PC-9 (cell line): ENCODE measurements around the gene SBF2.

Source experiments
- EZH2 ChIP-seq: fragments of 200-600 bp; sonication (generic); IDR thresholded peaks from 2 replicates; pipeline ENCODE4 v1.8.0; 2017; ENCODE audit warnings: antibody characterized with exemption, low read depth
- TF ChIP-seq, protein P1 (sequence below): fragments of 200-600 bp; sonication (generic); conservative IDR thresholded peaks from 2 replicates; pipeline ENCODE4 v1.6.1; 2017; ENCODE audit warnings: mixed run types, antibody characterized with exemption, mild to moderate bottlenecking, moderate library complexity

DNA sequence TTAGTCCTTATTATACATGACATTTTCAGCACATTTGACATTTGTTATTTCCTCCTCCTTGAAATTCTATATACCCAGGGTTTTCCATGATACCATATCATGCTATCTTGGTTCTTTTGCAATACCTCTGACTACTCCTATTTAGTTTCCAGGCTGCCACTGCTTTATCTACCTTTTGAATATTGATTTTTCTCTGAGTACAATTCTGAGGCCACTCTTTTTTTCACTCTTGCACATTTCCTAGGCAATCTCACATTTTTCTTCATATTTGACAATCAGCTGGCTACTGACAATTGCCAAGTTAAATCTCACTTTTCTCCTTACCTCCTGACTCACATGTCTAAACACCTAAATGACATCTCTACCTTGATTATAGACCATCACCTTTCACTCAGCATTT lies 11.9 kb downstream of the SBF2 start:
- TF ChIP-seq, protein P1, sequence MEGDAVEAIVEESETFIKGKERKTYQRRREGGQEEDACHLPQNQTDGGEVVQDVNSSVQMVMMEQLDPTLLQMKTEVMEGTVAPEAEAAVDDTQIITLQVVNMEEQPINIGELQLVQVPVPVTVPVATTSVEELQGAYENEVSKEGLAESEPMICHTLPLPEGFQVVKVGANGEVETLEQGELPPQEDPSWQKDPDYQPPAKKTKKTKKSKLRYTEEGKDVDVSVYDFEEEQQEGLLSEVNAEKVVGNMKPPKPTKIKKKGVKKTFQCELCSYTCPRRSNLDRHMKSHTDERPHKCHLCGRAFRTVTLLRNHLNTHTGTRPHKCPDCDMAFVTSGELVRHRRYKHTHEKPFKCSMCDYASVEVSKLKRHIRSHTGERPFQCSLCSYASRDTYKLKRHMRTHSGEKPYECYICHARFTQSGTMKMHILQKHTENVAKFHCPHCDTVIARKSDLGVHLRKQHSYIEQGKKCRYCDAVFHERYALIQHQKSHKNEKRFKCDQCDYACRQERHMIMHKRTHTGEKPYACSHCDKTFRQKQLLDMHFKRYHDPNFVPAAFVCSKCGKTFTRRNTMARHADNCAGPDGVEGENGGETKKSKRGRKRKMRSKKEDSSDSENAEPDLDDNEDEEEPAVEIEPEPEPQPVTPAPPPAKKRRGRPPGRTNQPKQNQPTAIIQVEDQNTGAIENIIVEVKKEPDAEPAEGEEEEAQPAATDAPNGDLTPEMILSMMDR, result no peak
- TF ChIP-seq EZH2, result no peak
